Lung (tissue), 12 donors: ENCODE data around the gene CP. TPM values are rescaled to one million over a fixed set of nuclear protein-coding genes. Genes with fewer than 3 reads are reported as not detected.

Experiments used
- ATAC-seq: fragments of 200-7000 bp; cut with Tn5 transposase; one replicate; pipeline ENCODE4 v1.9.1; 2020; ENCODE audit warnings: moderate number of reproducible peaks; ENCODE audit not compliant: insufficient read depth, low FRiP score
- DNase-seq, 3 donors: peaks; one replicate each; pipeline ENCODE4 v3.0.0-alpha.2; 2013 to 2017
- H3K27ac ChIP-seq, 2 donors: one replicate each; pipeline ENCODE4 v1.5.1; 2013; ENCODE audit warnings: mild to moderate bottlenecking in 2 of 2, moderate library complexity in 2 of 2, control low read depth in 1 of 2, inconsistent platforms in 1 of 2, low read depth in 1 of 2, low read length in 1 of 2
- H3K27me3 ChIP-seq, 3 donors: one replicate each; pipeline ENCODE4 v1.5.1; 2013; ENCODE audit warnings: low read length in 2 of 3; ENCODE audit not compliant: control insufficient read depth in 3 of 3, insufficient read depth in 3 of 3
- H3K36me3 ChIP-seq, 4 donors: one replicate each; pipeline ENCODE4 v1.5.1; 2013; ENCODE audit warnings: low read length in 4 of 4, mild to moderate bottlenecking in 1 of 4, moderate library complexity in 1 of 4; ENCODE audit not compliant: control insufficient read depth in 4 of 4, insufficient read depth in 4 of 4
- H3K4me1 ChIP-seq, 5 donors: one replicate each; pipeline ENCODE4 v1.5.1; 2013; ENCODE audit warnings: low read length in 5 of 5, mild to moderate bottlenecking in 2 of 5, moderate library complexity in 1 of 5; ENCODE audit not compliant: control insufficient read depth in 5 of 5, insufficient read depth in 5 of 5
- H3K4me3 ChIP-seq: one replicate; pipeline ENCODE4 v1.5.1; 2013; ENCODE audit warnings: mild to moderate bottlenecking, control low read depth, moderate library complexity
- H3K9ac ChIP-seq, 2 donors: one replicate each; pipeline ENCODE4 v1.5.1; 2013; ENCODE audit warnings: low read length in 2 of 2, control low read depth in 1 of 2; ENCODE audit not compliant: insufficient read depth in 1 of 2
- H3K9me3 ChIP-seq, 4 donors: one replicate each; pipeline ENCODE4 v1.5.1; 2013; ENCODE audit warnings: low read length in 3 of 4, mild to moderate bottlenecking in 1 of 4, moderate library complexity in 1 of 4; ENCODE audit not compliant: control insufficient read depth in 4 of 4, insufficient read depth in 3 of 4
- WGBS, 2 donors: extraction: QIAGEN DNeasy Blood & Tissue Kit; methylation state at CpG; one replicate each; pipeline ENCODE4 v1.1.7; 2013; 5-methylcytosine and 5-hydroxymethylcytosine counted together
- polyA plus RNA-seq, 2 donors: library from polyadenylated mRNA; stranded (reverse); fragments of 200-250 nt; gene quantifications; one replicate each; pipeline ENCODE4 v1.2.1, GENCODE V29; 2013
- total RNA-seq, 2 donors: library from RNA; depleted of rRNA in 1 of 2; stranded (reverse); fragments of >200 nt in 1 of 2; gene quantifications; one replicate each; pipeline ENCODE4 v1.2.1, GENCODE V29; 2014 to 2021
- TF ChIP-seq, protein P1 (sequence below): IDR thresholded peaks from 2 replicates; pipeline ENCODE4 v1.5.1; 2012; ENCODE audit warnings: mild to moderate bottlenecking; ENCODE audit errors: control extremely low read depth, extremely low read depth
- donor health status: control.
- donor health status: control.
- donor health status: Bipolar disorder and iron deficiency.
- donor health status: healthy.
- donor health status: DM: yes; HTN: yes; CAD: no.

Gene CP
- total and polyA plus RNA-seq, 4 donors: 16.4 to 143 (median 68.5) TPM

DNA sequence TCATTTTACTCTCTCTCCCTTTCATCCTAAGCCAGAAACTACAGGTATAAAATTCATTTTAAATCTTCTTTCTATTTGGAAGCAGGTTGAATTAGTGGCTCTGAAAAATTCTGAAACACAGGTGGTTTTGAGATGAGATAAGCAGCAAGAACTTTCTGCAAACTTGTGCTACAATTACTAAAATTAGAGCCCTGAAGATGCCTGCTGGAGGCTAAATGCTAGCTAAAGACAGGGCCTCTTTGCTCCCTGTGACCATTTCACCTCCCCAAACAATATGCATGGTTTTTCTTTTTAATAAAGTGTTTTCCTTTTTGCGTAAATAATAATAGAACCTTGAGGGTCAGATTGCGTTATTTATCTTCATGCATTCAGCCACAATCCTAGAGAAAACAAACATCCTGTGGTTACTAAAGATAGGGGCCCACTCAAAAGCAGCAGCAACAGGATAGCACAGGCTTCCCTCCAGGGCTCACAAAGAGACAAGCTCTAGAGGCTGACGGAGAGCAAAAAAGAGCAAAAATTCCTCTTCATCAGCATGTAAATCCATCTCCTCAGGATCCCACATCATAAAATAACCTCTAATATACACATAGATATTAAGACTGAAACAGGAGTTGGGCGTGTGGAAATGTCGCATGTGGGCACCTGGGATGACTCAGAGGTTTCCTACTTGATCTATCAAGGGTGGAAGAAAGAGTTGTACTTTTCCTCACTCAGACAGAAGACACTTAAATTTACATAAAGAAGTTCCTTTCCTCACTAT, 26.5 kb upstream of the CP start:
- H3K27me3 ChIP-seq: no peaks in the 10 kb centered on the region
- TF ChIP-seq, protein P1, sequence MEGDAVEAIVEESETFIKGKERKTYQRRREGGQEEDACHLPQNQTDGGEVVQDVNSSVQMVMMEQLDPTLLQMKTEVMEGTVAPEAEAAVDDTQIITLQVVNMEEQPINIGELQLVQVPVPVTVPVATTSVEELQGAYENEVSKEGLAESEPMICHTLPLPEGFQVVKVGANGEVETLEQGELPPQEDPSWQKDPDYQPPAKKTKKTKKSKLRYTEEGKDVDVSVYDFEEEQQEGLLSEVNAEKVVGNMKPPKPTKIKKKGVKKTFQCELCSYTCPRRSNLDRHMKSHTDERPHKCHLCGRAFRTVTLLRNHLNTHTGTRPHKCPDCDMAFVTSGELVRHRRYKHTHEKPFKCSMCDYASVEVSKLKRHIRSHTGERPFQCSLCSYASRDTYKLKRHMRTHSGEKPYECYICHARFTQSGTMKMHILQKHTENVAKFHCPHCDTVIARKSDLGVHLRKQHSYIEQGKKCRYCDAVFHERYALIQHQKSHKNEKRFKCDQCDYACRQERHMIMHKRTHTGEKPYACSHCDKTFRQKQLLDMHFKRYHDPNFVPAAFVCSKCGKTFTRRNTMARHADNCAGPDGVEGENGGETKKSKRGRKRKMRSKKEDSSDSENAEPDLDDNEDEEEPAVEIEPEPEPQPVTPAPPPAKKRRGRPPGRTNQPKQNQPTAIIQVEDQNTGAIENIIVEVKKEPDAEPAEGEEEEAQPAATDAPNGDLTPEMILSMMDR: no peak
- no peak overlapping the region for H3K9ac ChIP-seq
- H3K9me3 ChIP-seq: no peaks in the 10 kb centered on the region
- 47 to 53% methylated on average over 5 of the region's 5 CpGs for WGBS, 2 donors
- H3K4me3 ChIP-seq: no peak overlapping the region
- H3K4me1 ChIP-seq: peaks cover 0 to 9% (median 2%) of the 10 kb centered on the region in 5 donors
- H3K27ac ChIP-seq: no peak overlapping the region
- ATAC-seq (no peak), DNase-seq (no peak)
- H3K36me3 ChIP-seq: no peaks in the 10 kb centered on the region

- no peak overlapping the region for H3K27ac ChIP-seq
- no peak for DNase-seq
- no peaks in the 10 kb centered on the region for H3K36me3 ChIP-seq
- H3K4me1 ChIP-seq: peaks cover 0 to 9% (median 2%) of the 10 kb centered on the region in 5 donors
- no peaks in the 10 kb centered on the region for H3K27me3 ChIP-seq
- H3K4me3 ChIP-seq: no peak overlapping the region
- H3K9ac ChIP-seq: no peak overlapping the region
- peak; percentile 45 for ATAC-seq
- TF ChIP-seq, protein P1: no peak
- WGBS, 2 donors: 77 to 92% methylated on average over 6 of the region's 6 CpGs
- no peaks in the 10 kb centered on the region for H3K9me3 ChIP-seq
These were observed 25.5 kb upstream of the CP start for GRCh38 chr3:149247008-149247710.

DNA sequence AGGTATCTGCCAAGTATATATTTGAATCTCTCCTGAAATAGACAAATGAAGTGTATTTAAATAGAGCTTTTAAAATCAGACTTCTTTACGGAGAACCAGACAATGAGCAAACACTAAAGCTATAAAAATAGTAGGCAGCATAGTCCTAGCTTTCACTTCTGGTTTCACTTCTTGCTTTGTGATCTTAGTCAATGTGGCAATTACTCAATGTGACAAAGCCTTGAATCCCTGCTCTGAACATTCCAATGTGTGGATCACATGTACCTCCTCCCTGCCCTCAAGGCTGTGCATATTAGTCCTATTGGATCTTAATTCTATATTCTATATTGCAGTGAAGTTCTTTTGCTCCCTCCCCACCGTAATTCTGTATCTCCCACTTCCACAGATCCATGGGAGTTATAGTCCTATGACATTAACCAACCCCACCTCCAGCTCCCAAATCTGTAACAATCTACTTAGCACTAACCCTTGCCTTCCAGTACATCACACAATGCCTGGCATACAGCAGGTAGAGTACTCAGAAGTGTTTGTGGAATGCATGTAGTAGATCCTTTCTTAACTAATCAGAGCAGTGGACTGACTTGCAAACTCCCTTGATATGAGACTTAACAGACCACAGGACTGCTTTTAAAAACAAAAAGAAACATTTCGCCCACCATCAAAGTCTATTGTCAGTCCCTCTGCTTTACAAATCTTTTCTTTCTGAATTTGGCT, 24.3 kb upstream of the CP start:
- ATAC-seq: peak; percentile 55
- H3K4me3 ChIP-seq: no peak overlapping the region
- no peak overlapping the region for H3K9ac ChIP-seq
- no peaks in the 10 kb centered on the region for H3K9me3 ChIP-seq
- TF ChIP-seq, protein P1: no peak
- peak in 1 of 3 donors; percentile 23 for DNase-seq
- no peak overlapping the region for H3K27ac ChIP-seq
- H3K27me3 ChIP-seq: no peaks in the 10 kb centered on the region
- WGBS, 2 donors: 52 to 59% methylated on average over 3 of the region's 3 CpGs
- H3K4me1 ChIP-seq: peaks cover 0 to 9% (median 2%) of the 10 kb centered on the region in 5 donors
- no peaks in the 10 kb centered on the region for H3K36me3 ChIP-seq
